ENCODE measurements around the gene AKAP13. TPM values are rescaled to one million over a fixed set of nuclear protein-coding genes. Genes with fewer than 3 reads are reported as not detected.

Gene AKAP13
- total RNA-seq, 3 donors from 2014 or later: 198 to 331 (median 259) TPM

DNA sequence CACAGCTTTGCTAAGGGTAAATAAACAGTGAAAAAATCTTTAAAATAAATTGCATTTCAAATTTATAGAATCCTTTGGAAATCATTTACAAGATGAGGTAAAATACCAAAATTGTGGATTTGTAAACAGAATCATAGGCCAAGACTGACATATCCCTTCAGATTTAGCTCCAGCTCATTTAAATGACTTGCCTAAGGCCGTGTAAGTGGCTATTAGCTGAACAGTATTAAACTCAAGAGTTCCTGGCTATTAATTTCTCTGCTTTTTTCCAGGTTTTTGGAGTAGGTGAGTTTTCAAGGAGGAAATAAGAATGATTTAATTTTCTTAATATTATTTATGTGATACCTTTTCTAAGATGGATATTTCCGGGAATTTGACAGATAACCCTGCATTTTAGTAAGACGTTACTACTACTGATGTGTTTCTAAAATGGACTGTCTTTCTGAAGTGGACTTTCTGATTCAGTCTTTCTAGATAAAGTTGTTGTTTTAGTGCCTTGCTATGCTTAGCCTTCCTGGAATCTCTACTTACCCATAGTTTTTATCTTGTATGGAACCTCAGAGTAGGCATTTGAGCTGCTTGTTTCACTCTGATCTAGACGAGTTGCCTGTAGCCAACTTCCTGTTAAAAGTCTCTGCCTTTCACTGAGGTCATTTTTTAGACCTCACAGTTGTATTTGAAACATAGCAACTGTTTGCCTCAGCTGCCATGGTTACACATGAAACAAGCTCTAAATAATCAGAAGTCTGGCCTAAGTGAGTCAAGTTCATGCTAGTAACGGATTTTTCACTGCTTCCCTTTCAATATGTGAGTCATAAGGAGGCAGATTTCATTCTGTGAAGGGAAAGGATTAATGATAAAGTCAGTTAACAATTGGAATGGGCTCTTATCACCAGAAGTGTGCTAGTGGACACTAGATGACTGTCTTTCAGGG, 287.4 kb downstream of the AKAP13 start:
- Histone ChIP-seq H3K27ac (peak overlapping the region; percentile 85 to 91), H3K4me1 (no peaks in the 10 kb centered on the region), H3K36me3 (no peaks in the 10 kb centered on the region), H3K27me3 (no peaks in the 10 kb centered on the region), H3K4me3 (no peak overlapping the region), H3K9me3 (no peaks in the 10 kb centered on the region)
- no peak for DNase-seq (ENCODE audit: low spot score in 2 of 2)
- intact Hi-C loops (cut with DNase I; ENCODE audit: low total_unique reads): no loop called here
- TF ChIP-seq, protein P1, sequence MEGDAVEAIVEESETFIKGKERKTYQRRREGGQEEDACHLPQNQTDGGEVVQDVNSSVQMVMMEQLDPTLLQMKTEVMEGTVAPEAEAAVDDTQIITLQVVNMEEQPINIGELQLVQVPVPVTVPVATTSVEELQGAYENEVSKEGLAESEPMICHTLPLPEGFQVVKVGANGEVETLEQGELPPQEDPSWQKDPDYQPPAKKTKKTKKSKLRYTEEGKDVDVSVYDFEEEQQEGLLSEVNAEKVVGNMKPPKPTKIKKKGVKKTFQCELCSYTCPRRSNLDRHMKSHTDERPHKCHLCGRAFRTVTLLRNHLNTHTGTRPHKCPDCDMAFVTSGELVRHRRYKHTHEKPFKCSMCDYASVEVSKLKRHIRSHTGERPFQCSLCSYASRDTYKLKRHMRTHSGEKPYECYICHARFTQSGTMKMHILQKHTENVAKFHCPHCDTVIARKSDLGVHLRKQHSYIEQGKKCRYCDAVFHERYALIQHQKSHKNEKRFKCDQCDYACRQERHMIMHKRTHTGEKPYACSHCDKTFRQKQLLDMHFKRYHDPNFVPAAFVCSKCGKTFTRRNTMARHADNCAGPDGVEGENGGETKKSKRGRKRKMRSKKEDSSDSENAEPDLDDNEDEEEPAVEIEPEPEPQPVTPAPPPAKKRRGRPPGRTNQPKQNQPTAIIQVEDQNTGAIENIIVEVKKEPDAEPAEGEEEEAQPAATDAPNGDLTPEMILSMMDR (IDR thresholded peaks at IDR 0.05): no peak
- TF ChIP-seq POLR2AphosphoS5 (IDR thresholded peaks at IDR 0.05): peak in 2 of 3 donors; percentile 23 to 56

DNA sequence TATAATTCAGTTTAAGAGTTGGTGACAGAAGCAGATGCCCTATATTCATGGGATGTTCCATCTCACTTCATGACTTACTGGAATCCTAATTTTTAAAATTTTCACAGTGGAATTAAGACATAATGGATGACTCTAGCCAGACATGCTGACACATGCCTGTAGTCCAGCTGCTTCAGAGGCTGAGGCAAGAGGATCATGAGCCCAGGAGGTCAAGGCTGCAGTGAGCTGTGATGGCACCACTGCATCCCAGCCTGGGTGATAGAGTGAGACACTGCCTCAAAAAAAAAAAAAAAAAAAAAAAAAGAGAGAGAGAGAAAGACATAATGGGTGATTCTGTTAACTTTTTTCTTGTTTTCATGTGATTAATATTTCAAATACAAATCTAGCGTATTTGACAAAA, 290.8 kb downstream of the AKAP13 start:
- Histone ChIP-seq H3K27ac (no peak overlapping the region), H3K9me3 (no peaks in the 10 kb centered on the region), H3K27me3 (no peaks in the 10 kb centered on the region), H3K36me3 (no peaks in the 10 kb centered on the region), H3K4me3 (no peak overlapping the region), H3K4me1 (no peaks in the 10 kb centered on the region)
- intact Hi-C loops (cut with DNase I; ENCODE audit: low total_unique reads): no loop called here
- DNase-seq (ENCODE audit: low spot score in 2 of 2): no peak
- TF ChIP-seq, protein P1 (IDR thresholded peaks at IDR 0.05): no peak
- TF ChIP-seq POLR2A (IDR thresholded peaks at IDR 0.05) (no peak), POLR2AphosphoS5 (IDR thresholded peaks at IDR 0.05) (no peak)

DNA sequence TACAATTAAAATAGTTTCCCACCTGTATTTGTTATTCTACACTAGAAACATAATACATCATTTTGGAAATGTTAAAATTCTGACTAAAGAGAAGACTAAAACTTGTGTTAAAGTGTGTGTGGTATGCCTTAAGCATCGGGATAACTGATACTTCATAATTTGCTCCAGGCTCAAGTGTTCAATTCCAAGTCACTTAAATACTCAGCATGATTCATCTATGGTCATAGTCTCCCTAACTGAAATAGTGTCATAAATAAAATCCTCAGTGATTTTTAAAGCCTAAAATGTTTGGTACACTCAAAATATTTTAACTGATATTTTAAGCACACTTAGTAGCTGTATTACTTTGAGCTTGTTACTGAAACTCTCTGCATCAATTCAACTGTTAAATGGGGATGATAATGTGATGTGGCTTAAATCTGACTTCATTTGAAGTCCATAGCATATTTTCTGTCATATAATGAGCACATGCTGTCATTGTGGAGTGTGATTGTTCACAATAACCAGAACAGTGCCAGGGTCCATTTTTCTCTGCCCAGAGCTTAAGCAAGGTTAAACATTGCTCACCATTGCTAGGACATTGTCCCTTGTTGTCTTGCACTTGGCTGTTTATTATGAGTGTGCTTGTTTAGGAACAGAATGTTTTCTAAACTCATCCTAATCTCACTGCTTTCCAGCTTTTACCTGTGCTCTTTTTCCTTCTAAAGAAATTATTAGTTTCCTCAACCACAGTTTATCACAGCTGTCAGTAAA, 292.1 kb downstream of the AKAP13 start:
- DNase-seq (ENCODE audit: low spot score in 2 of 2): no peak
- intact Hi-C loops (cut with DNase I; ENCODE audit: low total_unique reads): no loop called here
- Histone ChIP-seq H3K4me1 (no peaks in the 10 kb centered on the region), H3K4me3 (no peak overlapping the region), H3K9me3 (no peaks in the 10 kb centered on the region), H3K36me3 (no peaks in the 10 kb centered on the region), H3K27ac (peak overlapping the region in 1 of 2 donors; percentile 42), H3K27me3 (no peaks in the 10 kb centered on the region)
- TF ChIP-seq, protein P1 (IDR thresholded peaks at IDR 0.05): no peak
- TF ChIP-seq POLR2A (IDR thresholded peaks at IDR 0.05) (no peak), POLR2AphosphoS5 (IDR thresholded peaks at IDR 0.05) (no peak)

DNA sequence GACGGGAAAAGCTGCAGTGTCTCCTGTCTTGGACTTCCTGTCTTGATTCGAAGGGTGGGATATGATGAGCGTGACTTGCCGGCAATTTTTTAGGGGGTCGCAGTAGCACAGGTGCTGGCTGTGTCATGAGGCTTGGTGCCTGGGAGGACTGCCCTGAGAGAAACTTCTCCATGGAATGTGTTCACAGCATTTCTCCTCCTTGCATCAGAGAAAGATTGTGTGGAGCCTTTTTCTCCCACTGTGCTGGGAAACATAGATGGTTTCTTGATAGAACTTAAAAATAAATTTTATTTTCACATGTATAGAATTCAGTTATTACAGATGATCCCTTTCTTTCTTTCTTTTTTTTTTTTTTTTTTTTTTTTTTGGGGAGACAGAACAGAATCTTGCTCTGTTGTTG, 292.9 kb downstream of the AKAP13 start:
- no peaks in the 10 kb centered on the region for H3K27me3 ChIP-seq
- intact Hi-C loops (cut with DNase I; ENCODE audit: low total_unique reads): no loop called here
- no peak for TF ChIP-seq POLR2A (IDR thresholded peaks at IDR 0.05)
- no peak for TF ChIP-seq POLR2AphosphoS5 (IDR thresholded peaks at IDR 0.05)
- TF ChIP-seq, protein P1 (IDR thresholded peaks at IDR 0.05): no peak
- no peaks in the 10 kb centered on the region for H3K36me3 ChIP-seq
- H3K9me3 ChIP-seq: no peaks in the 10 kb centered on the region
- no peak overlapping the region for H3K4me3 ChIP-seq
- H3K4me1 ChIP-seq: no peaks in the 10 kb centered on the region
- no peak for DNase-seq (ENCODE audit: low spot score in 2 of 2)
- H3K27ac ChIP-seq: peak overlapping the region in 1 of 2 donors; percentile 33

All from breast epithelium (tissue), 4 donors.